T1000 (cell line): ENCODE measurements around the gene HINFP.
"Not testable (repeated sequence)": the region's sequence is repeated elsewhere in the genome, so short reads cannot be mapped to it uniquely, and the experiment has no call there.

Source experiments
- DNase-seq: peaks from one replicate; lab custom pipeline; 2025; ENCODE audit warnings: mixed read lengths; lab: John Stamatoyannopoulos, UW

The HINFP gene

DNA sequence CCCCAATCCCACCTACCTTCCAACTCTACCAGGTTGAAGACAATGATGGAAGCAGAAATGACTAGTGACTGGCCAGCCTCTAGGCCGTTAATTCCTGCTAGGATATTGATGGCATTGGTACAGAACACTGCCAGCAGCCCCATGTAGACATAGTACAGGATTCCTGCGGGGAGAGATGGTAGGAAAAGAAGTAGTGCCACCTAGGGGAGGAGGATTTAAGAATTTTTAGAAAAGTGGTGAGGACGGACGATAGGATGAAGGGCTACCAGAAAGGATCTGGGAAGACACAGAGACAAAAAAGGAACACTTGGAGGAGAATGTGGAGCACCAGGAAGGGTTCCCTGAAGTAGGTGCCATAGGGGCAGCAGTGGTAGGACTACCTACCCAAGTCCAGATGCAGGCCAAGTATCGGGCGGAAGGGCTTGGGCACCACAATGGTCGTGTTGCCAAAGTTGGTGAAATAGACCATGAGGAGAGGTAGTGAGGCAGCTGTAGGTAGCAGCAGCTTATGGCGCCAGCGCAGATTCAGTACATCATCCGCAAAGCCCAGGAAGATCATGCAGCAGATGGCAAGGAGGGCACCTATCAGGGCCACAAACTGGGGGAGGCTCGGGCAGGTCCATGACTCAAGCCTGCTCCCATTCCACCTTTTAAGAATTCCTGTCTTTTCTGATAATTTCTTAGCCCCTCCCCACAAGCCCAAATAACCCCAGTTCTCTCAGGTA, 21.0 kb upstream of the HINFP start:
- no peak for DNase-seq

- DNase-seq = no peak
Measured at GRCh38 chr11:119100994-119101758, 20.2 kb upstream of the HINFP start.

DNA sequence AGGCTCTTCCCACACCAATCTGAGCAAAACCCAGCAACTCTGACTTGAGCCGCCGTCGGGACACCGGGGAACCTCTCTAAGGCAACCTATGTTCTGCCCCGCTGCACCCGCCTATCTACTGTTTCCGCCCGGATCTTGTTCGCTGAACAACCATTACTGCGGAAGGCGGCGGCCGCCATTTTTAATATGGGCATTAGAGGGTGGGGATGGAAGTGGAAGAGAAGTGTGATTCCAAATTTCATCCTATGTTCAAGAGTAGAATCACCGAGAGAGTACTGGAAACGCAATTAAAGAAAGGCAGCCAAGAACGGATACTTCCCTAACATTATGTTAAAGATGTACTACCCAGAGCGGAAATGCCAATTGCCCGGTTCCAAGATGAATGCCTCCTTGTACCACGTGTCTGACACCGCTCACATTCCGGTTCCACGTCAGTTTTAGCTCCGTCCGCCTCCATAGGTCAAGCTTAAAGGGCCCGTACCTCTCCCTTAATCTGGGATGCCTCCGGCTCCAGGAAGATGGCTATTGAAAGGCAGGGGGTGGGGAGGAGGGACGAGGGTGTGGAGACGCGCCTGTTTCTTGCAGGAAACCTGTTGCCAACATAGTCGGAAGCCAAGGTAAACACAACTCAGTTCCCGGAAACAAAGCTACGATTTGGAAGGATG, 19.5 kb upstream of the HINFP start, which contains the start of gene DPAGT1:
Gene DPAGT1 (minus strand): TSS at position 95 of the 665 bp plus-strand sequence. CDS start 198 bp downstream, outside the sequence.
- DNase-seq = peak; percentile 66

- not testable (repeated sequence) for DNase-seq
Measured at GRCh38 chr11:119103161-119103664, 18.2 kb upstream of the HINFP start.

DNA sequence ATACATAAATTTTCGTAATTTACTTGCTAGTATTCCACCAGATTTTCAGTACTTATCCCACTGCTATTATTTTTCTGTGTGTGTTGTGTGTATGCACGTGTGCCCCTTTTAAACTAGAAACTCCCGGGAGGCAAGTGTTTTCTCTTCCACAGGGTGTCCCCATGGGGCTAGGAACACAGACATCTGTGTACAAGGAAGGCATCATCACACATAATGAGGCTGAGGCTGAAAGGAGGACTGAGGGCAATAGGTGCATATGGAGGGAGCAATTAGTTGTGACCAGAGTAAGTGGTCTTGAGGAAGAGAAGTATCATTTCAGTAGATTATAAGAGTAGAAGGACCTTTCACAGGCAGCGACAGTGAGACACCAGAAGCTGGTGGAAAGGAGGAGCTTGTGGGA, 17.6 kb upstream of the HINFP start:
- no peak for DNase-seq

DNA sequence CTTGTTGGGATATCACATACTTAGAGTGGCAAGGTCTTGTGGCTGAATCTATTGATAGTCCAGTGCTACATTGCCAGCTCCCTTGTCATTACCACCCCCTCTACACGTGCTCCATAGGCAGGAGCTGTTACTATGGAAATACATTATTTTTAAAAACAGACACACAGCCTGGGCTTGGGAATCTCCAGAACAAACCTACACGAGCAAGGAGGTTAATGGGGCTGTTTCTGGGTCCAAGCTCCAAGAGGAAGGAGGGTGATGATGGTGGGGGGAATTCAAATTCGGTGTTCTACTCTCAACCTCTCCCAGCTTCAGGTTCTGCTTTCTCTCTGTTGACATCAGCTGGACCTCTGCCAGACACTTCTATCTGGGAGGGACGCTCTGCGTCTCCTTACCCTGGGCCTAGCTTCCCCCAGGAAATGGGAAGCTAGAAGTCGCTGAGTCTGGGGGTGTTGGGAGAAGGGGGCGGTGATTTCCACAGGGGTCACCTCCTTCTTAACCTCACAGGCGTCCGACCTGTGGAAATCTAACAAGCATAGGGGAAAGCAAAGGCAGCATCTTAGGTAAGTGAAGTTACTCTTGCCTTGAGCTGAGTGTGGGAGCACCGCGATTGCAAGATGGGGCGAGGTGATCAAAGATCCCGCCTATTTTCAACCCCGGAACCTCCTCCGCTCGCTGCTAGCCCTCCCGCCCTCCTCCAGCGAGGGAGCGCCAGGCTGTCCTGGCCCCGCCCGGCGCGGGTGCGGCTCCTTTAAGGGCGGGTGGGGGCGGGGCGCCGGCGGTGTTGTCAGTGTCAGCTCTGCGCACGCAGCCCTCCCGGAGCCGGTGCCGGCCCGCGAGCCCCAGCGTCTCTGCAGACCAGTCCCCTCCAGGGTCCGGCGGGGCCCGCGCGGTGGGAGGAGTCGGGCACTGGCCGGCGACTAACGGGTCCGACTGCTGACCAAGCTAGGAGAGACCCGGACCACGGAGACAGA, 14.5 kb upstream of the HINFP start, which contains the start of gene C2CD2L:
Gene C2CD2L (plus strand): TSS at position 781 of the 974 bp plus-strand sequence. CDS start 398 bp downstream, outside the sequence.
- peak; percentile 72 for DNase-seq

DNA sequence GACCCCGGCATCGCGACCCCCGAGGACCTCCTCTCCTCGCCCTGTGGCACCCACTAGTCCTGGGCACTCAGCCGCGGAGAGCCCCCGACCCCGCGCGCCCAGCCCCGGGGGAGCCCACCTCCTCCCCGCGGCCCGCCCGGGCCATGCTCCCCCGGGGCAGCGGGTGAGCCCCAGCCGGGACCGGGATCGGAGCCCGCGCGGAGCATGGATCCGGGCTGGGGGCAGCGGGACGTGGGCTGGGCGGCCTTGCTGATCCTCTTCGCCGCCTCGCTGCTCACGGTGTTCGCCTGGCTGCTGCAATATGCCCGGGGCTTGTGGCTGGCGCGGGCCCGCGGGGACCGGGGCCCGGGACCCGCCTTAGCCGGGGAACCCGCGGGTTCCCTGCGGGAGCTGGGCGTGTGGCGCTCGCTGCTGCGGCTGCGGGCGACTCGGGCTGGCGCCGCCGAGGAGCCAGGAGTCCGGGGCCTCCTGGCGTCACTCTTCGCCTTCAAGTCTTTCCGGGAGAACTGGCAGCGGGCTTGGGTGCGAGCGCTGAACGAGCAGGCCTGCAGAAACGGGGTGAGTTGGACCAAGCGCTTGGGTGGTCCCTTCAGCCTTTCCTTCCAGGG, 13.7 kb upstream of the HINFP start:
- no peak for DNase-seq

DNA sequence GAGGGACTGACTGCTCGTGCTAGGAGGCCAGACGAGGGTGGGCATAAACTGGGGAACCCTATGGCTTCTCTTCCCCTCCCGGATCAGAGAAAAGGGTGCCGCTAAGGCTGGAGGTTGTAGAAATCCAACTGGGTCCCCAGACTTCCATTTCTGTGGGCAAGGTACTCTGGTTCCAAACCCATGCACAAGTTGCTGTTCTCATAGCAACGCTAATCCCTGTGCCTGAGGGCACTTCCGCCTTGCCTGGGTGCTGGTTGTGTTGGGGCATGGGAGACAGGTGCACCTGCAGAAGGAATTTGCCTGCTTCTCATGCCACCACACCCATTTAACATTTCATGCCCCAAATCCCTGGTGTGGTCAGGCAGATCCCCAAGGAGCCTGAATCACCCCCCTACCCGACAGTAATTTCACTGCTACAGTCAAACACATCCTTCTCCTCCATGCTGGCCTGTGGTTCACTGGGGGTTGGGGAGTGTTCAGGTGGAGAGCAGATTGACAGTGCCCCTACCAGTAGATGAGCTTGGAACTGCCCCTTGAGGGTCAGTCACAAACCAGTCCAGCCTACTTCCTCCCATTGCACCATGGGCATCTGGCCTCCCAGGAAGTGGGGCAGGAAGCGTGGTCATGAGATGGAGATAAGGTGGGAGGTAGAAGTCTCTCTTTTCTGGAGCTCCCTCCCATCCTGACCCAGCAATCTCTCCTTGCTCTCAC, 13.1 kb upstream of the HINFP start:
- no peak for DNase-seq

GRCh38 chr11:119108857-119109221, 12.5 kb upstream of the HINFP start:
- DNase-seq = no peak

DNA sequence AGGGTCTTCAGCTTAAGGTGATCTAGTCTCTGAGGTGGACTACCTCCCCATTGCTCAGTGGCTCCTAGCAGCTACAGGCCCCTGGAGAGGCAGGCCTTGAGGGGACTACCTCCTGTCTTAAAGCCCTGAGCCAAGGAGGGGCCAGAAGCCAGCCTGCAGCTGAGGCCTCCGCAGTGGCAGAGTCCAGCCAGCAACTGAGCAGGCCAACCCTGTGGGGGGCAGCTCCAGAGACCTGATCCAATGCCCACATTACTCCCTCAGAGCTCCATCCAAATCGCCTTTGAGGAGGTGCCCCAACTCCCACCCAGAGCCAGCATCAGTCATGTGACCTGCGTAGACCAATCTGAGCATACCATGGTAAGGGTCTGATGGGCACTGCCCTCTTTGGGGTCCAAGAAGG, 11.5 kb upstream of the HINFP start:
- no peak for DNase-seq

- DNase-seq = no peak
Measured at GRCh38 chr11:119110439-119110838, 10.9 kb upstream of the HINFP start.

DNA sequence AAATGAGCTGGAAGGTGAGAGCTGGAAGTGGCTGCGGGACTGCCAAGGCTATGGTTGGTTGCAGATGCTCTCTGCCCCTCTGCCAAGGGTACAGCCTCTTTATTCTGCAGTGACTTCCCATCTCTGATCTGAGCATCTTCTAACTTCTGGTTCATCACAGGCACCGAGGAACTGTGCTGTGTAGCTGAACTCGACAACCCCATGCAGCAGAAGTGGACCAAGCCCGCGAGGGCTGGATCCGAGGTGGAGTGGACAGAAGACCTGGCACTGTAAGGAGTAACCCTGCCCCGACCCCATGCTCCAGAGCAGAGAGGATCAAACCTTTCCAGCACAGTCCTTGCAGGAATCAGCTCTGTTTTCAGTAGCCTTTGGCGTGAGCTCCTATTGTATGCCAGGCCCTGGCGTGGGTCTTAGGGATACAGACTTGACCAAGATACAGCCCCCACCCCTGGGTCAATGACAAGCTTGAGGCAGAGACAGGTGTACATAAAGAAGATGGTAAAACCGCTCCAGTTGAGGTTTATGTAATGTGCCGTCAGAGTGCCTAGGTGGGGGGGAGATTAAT, 9.9 kb upstream of the HINFP start:
- no peak for DNase-seq

- no peak for DNase-seq
Measured at GRCh38 chr11:119112314-119113020, 8.9 kb upstream of the HINFP start.

GRCh38 chr11:119113716-119114115, 7.7 kb upstream of the HINFP start:
- no peak for DNase-seq

DNA sequence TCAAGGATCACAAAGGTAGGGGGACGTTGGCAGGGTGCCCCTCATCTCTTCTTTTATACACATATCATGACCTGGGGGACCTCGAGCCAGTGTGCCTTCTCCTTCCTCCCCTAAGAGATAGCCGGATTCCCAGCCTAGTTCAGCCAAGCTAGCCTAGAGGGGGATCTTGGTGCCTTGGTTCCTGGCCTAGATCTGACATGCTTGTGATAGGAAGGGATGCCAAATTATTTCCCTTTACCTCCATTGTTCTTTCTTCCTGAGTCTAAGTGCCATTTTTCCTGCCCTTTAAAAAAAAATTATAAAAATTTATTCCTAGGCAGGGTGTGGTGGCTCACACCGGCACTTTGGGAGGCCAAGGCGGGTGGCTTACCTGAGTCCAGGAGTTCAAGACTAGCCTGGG, 7.0 kb upstream of the HINFP start:
- no peak for DNase-seq

DNA sequence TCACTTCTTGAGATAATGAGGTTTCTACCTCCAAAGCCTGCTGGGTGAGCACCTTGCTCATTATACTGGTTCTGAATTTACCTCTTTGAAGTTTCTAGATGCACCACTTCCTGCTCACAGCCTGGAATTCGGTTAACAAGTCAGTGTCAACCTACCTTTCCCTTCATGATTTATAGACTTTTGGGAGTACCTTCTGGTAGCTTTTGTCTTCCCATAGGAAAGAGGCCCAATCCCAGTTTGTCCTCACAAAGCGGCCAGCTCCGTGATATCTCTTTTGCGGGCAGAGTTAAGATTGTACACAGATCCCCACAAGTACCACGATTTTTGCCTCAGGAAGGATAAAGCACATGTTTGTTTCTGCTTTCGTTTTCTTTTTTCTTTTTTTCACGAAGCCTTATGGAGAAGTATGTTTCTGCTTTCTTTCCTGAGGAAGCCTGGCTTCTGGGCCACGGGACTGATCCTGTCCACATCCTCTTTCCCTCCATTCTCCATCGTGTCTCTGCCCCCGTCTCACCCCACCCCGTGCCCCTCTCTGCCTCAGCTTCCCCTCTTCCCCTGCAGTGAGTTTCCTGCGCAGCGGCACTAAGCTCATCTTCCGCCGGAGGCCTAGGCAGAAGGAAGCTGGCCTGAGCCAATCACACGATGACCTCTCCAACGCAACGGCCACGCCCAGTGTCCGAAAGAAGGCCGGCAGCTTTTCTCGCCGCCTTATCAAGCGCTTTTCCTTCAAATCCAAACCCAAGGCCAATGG, 5.7 kb upstream of the HINFP start:
- DNase-seq = no peak

DNA sequence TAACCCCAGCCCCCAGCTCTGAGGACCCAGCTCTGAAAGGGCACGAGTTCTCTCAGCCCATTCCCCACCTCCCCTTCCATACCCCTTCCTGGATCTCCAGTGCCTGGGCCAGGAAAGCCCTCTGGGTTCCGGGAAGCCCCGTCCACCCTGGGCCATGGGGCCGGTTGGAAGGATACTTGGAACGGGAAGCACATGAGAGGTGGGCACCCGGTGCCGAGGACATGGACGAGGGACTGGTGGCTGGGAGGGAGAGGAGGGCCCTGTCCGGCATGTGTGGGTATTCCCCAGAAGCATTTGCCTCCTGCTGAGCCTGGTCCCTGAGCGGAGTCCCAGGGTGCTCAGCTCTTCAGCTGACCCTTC, 5.2 kb upstream of the HINFP start:
- no peak for DNase-seq

GRCh38 chr11:119116601-119117000, 4.8 kb upstream of the HINFP start:
- no peak for DNase-seq
